ENCODE measurements around the gene PPP1R12A.

PPP1R12A gene

DNA sequence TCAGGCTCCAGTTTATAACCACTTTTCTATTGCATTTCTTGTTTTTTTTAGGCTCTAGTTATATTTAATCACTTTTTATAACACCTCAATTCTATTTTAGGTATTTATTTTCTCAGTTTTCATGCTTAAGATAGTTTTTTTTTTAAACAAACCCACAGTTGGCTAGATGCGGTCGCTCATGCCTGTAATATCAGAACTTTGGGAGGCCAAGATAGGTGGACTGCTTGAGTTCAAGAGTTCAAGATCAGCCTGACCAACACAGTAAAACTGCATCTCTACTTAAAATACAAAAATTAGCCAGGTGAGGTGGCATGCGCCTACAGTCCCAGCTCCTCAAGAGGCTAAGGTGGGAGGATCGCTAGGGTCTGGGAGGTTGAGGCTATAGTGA lies 93.0 kb downstream of the PPP1R12A start:
- TF ChIP-seq, protein P1, sequence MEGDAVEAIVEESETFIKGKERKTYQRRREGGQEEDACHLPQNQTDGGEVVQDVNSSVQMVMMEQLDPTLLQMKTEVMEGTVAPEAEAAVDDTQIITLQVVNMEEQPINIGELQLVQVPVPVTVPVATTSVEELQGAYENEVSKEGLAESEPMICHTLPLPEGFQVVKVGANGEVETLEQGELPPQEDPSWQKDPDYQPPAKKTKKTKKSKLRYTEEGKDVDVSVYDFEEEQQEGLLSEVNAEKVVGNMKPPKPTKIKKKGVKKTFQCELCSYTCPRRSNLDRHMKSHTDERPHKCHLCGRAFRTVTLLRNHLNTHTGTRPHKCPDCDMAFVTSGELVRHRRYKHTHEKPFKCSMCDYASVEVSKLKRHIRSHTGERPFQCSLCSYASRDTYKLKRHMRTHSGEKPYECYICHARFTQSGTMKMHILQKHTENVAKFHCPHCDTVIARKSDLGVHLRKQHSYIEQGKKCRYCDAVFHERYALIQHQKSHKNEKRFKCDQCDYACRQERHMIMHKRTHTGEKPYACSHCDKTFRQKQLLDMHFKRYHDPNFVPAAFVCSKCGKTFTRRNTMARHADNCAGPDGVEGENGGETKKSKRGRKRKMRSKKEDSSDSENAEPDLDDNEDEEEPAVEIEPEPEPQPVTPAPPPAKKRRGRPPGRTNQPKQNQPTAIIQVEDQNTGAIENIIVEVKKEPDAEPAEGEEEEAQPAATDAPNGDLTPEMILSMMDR (IDR thresholded peaks at IDR 0.05; ENCODE audit: extremely low read depth, missing control alignments): no peak
- DNase-seq (ENCODE audit: low spot score): no peak

DNA sequence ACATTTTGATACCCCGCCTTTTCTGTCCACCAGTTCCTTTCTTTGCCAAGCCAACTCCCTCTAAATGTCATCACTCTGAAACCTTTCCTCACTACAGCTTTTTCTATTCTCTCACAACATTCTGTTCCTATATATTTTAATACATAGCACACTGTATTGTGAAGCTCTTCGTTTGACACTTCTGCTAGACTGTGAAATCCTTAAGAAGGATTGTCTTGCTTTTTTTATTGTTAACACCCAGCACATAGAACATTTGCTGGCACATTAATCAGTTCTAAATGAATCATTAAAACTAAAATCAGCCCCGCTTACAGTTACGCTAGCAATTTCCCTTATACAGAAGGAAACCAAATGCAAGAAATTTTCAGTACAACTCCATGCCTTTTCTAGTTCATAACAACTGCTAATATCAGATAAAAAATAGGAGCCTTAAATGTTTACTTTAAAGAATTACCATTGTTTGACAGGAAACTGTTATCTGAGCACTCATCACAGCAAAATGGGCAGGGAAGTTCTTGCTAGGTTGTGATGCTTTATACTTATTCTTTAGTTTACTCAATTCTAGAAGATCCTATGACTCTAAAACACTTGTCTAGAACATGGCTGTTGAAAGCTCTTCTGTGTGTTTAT lies 93.5 kb downstream of the PPP1R12A start:
- TF ChIP-seq, protein P1 (IDR thresholded peaks at IDR 0.05; ENCODE audit: extremely low read depth, missing control alignments): no peak
- no peak for DNase-seq (ENCODE audit: low spot score)

DNA sequence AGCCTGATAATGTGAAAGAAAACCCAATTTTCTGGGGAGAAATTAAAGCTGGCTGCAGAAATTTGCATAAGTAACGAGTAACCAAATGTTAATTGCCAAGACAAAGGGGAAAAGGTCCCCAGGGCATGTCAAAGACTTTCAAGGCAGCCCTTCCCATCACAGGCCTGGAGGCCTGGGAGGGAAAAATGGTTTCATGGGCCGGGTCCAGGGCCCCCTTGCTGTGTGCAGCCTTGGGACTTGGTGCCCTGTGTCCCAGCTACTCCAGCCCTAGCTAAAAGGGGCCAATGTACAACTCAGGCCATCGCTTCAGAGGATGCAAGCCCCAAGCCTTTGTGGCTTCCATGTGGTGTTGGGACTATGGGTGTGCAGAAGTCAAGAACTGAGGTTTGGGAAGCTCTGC lies 96.5 kb downstream of the PPP1R12A start:
- TF ChIP-seq, protein P1 (IDR thresholded peaks at IDR 0.05; ENCODE audit: extremely low read depth, missing control alignments): no peak
- no peak for DNase-seq (ENCODE audit: low spot score)

DNA sequence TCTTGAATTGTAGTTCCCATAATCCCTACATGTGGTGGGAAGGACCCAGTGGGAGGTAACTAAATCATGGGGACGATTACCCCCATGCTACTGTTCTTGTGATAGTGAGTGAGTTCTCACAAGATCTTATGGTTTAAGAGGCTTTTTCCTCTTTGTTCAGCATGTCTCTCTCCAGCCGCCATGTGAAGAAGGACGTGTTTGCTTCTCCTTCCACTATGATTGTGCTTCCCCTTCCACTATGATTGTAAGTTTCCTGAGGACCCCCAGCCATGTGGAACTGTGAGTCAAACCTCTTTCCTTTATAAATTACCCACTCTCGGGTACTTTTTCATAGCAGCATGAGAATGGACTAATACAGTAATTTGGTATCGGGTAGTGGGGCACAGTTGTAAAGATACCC lies 97.3 kb downstream of the PPP1R12A start:
- DNase-seq (ENCODE audit: low spot score): no peak
- TF ChIP-seq, protein P1 (IDR thresholded peaks at IDR 0.05; ENCODE audit: extremely low read depth, missing control alignments): no peak

DNA sequence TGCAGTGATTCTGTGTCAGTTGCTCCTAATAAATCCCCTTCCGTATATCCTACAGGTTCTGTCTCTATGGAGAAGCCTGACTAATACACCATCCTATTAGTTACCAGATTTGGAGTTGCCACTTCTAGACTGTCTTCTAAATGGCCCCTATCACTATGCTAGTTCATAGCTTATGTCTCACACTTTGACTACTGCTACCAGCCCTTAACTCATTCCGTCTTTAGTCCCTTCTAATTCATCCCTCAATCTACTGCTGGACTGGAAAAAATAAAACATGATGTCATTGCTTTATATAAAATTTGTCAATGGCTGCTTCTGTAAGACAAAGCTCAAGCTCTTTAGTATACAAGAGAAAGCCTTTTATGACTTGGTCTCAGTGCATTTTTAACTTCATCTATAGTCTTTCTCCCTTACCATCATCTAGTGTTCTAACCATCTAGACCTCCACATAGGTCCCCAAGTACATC lies 99.5 kb downstream of the PPP1R12A start:
- DNase-seq (ENCODE audit: low spot score): no peak
- TF ChIP-seq, protein P1 (IDR thresholded peaks at IDR 0.05; ENCODE audit: extremely low read depth, missing control alignments): no peak

DNA sequence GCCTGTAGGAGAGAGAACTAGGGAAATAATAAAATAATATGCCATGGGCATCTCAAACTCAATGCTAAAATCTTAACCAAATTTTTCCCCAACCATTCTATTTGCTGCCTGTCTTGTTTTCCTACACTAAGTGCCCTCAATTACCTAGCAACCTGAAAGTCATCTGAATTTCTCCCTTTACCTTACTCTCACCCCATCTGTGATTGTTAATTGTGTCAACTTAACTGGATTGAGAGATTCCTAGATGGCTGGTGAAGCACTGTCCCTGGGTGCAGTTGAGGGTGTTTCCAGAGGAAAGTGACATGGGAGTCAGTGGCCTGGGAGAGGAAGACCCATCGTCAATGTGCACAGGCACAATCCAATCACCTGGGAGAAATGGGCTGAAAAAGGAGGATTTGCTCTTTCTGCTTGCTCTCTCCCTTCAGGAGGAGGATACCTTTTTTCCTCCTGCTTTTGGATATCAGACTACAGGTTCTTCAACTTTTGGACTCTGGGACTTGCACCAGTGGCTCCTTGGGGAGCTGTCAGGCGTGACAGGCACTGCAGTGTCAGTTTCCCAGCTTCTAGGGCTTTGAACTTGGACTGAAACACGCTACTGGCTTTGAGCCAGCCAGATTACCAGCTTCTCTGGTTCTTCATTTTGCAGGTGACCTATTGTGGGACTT lies 100.1 kb downstream of the PPP1R12A start:
- TF ChIP-seq, protein P1 (IDR thresholded peaks at IDR 0.05; ENCODE audit: extremely low read depth, missing control alignments): no peak
- no peak for DNase-seq (ENCODE audit: low spot score)

DNA sequence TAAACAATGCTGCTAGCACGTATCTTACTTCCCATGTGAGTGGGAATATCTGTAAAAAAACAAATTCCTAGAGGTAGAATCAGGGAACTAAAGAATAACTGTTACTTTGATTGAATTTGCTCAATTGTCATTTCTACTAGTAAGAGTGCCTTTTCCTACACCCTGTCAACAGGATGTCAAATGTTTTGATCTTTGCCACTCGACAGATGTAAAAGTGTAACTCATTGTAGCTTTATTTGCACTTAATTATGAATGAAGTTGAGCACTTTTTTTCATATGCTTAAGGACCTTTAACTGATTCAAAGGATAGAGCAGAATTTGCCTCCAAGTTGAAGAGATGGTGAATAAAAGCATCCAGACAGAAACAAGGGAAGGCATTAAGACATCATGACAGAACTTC lies 104.5 kb downstream of the PPP1R12A start:
- no peak for DNase-seq (ENCODE audit: low spot score)
- TF ChIP-seq, protein P1 (IDR thresholded peaks at IDR 0.05; ENCODE audit: extremely low read depth, missing control alignments): no peak

Measured in GM20000 (cell line).